Prostate gland (tissue), 2 donors: Measurements from ENCODE around the gene MCCD1. TPM values are rescaled to one million over a fixed set of nuclear protein-coding genes. Genes with fewer than 3 reads are reported as not detected.

Source experiments
- DNase-seq: peaks from one replicate; pipeline ENCODE4 v3.0.0-alpha.2; 2019; ENCODE audit warnings: low spot score
- H3K27ac ChIP-seq, 2 donors: fragments of 200-600 bp; sonication (generic); 2 replicates each; pipeline ENCODE4 v1.5.1; 2017 to 2019
- H3K27me3 ChIP-seq: fragments of 200-600 bp; sonication (generic); replicated peaks from 2 replicates; pipeline ENCODE4 v1.5.1; 2019; ENCODE audit not compliant: insufficient read depth
- H3K36me3 ChIP-seq, 2 donors: fragments of 200-600 bp; sonication (generic); 1 replicate in 1 of 2; 2 replicates in 1 of 2; pipeline versions ENCODE4 v1.5.1 to v1.8.1; 2017 to 2019
- H3K4me1 ChIP-seq: fragments of 200-600 bp; sonication (generic); replicated peaks from 2 replicates; pipeline ENCODE4 v1.5.1; 2019
- H3K4me3 ChIP-seq, 2 donors: fragments of 200-600 bp; sonication (generic); 2 replicates each; pipeline ENCODE4 v1.5.1; 2017 to 2019
- H3K9me3 ChIP-seq: fragments of 200-600 bp; sonication (generic); 2 replicates; pipeline ENCODE4 v1.5.1; 2017
- POLR2A ChIP-seq: fragments of 450-650 bp; IDR thresholded peaks from one replicate; pipeline ENCODE4 v1.6.1; 2016; ENCODE audit warnings: antibody characterized with exemption, mild to moderate bottlenecking
- POLR2AphosphoS5 ChIP-seq: sonication (generic); formaldehyde crosslinking; IDR thresholded peaks from one replicate; pipeline ENCODE4 v1.6.1; 2017; ENCODE audit warnings: antibody characterized with exemption
- WGBS: methylation state at CpG from one replicate; pipeline ENCODE4 v1.1.5; 2018; 5-methylcytosine and 5-hydroxymethylcytosine counted together
- intact Hi-C: fragments of 100-400 bp; cut with DNase I; formaldehyde crosslinking; loops from one replicate; pipeline ENCODE4 v1.14.2; 2022
- total RNA-seq, 2 donors: library from RNA; depleted of rRNA; stranded (reverse); fragments of >200 nt; gene quantifications; one replicate each; pipeline ENCODE4 v1.1.0, GENCODE V29; 2016
- TF ChIP-seq, protein P1 (sequence below), 4 experiments: fragments of 200-600 bp in 2 of 4; fragments of 450-650 bp in 2 of 4; sonication (generic) in 2 of 4; IDR thresholded peaks; 1 replicate in 3 of 4; 2 replicates in 1 of 4; pipeline ENCODE4 v1.5.1; 2016 to 2019; ENCODE audit warnings: antibody characterized with exemption in 4 of 4, mild to moderate bottlenecking in 2 of 4, moderate library complexity in 2 of 4

MCCD1 gene
- total RNA-seq, 2 donors from 2014 or later = not detected

DNA sequence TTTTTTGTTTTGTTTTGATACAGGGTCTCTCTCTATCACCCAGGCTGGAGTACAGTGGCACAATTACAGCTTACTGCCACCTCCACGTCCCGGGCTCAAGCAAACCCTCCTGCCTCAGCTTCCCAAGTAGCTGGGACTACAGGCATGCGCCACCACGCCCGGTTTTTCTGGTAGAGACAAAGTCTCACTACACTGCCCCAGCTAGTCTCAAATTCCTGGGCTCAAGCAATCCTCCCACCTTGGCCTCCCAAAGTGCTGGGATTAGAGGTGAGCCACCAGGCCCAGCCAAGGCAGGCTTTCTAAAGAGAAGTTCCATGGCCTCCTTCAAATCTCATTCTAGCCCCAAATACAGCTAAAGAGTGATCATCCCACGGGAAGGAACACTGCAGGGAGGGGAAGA, 5.2 kb downstream of the MCCD1 start:
- no peaks in the 10 kb centered on the region for H3K27me3 ChIP-seq
- 91% methylated on average over 6 of the region's 6 CpGs for WGBS
- H3K9me3 ChIP-seq = no peaks in the 10 kb centered on the region
- H3K4me1 ChIP-seq = peaks cover 6% of the 10 kb centered on the region
- intact Hi-C loops = no loop called here
- TF ChIP-seq POLR2AphosphoS5 (no peak), POLR2A (no peak)
- TF ChIP-seq, protein P1, sequence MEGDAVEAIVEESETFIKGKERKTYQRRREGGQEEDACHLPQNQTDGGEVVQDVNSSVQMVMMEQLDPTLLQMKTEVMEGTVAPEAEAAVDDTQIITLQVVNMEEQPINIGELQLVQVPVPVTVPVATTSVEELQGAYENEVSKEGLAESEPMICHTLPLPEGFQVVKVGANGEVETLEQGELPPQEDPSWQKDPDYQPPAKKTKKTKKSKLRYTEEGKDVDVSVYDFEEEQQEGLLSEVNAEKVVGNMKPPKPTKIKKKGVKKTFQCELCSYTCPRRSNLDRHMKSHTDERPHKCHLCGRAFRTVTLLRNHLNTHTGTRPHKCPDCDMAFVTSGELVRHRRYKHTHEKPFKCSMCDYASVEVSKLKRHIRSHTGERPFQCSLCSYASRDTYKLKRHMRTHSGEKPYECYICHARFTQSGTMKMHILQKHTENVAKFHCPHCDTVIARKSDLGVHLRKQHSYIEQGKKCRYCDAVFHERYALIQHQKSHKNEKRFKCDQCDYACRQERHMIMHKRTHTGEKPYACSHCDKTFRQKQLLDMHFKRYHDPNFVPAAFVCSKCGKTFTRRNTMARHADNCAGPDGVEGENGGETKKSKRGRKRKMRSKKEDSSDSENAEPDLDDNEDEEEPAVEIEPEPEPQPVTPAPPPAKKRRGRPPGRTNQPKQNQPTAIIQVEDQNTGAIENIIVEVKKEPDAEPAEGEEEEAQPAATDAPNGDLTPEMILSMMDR (IDR thresholded peaks at IDR 0.05) = no peak
- no peak overlapping the region for H3K4me3 ChIP-seq
- peaks cover 15 to 41% of the 10 kb centered on the region in 2 donors for H3K36me3 ChIP-seq
- H3K27ac ChIP-seq = no peak overlapping the region
- no peak for DNase-seq

DNA sequence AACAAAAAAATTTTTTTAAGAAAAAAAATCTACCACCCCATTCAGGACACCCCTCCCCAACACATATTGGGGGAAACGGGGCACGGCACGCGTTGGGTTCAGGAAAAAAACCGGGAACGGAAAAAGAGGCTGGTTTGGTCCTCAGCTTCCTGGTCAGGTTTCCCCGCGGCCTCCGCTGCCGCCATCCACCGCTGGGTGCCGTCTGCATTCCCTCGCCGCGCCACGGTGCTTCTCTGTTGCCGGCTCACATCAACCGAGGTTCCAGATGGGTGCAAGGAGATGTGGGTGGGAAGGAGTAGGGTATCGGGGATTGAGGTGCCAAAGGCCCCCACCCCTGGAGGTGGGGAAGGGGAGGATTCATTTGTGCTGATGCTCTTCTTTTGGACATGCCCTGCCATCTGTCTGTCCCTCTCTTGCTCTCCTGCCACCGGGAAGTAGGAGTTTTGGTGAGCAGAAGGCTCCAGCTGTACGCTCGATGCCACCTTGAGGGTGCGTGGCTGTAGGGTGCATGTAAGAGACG, 5.8 kb downstream of the MCCD1 start:
- Histone ChIP-seq H3K4me1 (peaks cover 10% of the 10 kb centered on the region), H3K36me3 (peaks cover 15 to 41% of the 10 kb centered on the region in 2 donors), H3K4me3 (no peak overlapping the region), H3K9me3 (no peaks in the 10 kb centered on the region), H3K27me3 (no peaks in the 10 kb centered on the region), H3K27ac (no peak overlapping the region)
- DNase-seq = no peak
- 88% methylated on average over 24 of the region's 24 CpGs for WGBS
- TF ChIP-seq, protein P1 (IDR thresholded peaks at IDR 0.05) = no peak
- TF ChIP-seq POLR2A = no peak
- no peak for TF ChIP-seq POLR2AphosphoS5
- intact Hi-C loops = no loop called here

DNA sequence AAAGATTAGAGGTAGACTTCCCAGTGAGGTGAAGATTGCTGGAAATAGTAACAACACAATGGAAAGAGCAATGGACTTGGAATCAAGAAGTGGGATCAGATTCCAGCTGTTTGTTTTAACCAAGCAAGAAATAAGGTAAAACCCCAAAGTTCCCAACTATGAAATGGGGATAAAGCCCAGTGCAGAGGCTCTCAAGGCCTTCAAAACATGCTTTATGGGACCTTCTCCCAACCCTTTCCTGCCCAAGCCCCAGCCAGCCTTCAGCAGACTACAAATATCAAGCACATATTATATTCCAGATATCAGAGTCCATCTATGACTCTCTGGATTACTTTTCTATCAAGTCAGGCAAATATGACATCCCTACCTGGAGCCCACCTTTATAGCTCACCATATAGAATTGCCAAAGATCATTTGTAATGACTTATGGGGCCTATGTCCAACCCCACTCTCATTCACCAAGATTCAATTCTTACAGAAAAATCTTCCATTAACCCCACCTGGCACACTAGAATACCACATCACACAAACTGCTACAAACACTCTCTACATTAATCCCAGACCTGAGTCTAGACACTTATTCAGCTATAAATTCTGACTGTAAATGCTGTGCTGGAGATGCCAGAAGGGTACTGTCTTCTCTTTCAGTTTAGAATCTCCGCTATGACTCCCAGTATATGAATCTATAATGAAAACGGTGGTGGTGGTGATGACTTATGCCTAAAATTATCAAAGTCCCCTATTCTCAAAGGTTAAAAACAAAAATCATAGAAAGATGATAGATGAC, 7.0 kb downstream of the MCCD1 start:
- Histone ChIP-seq H3K4me3 (no peak overlapping the region), H3K9me3 (no peaks in the 10 kb centered on the region), H3K4me1 (peaks cover 21% of the 10 kb centered on the region), H3K27me3 (no peaks in the 10 kb centered on the region), H3K36me3 (peaks cover 13 to 40% of the 10 kb centered on the region in 2 donors), H3K27ac (no peak overlapping the region)
- 41% methylated on average over 2 of the region's 2 CpGs for WGBS
- TF ChIP-seq, protein P1 (IDR thresholded peaks at IDR 0.05) = no peak
- no peak for TF ChIP-seq POLR2A
- TF ChIP-seq POLR2AphosphoS5 = no peak
- DNase-seq = no peak
- intact Hi-C loops = no loop called here

DNA sequence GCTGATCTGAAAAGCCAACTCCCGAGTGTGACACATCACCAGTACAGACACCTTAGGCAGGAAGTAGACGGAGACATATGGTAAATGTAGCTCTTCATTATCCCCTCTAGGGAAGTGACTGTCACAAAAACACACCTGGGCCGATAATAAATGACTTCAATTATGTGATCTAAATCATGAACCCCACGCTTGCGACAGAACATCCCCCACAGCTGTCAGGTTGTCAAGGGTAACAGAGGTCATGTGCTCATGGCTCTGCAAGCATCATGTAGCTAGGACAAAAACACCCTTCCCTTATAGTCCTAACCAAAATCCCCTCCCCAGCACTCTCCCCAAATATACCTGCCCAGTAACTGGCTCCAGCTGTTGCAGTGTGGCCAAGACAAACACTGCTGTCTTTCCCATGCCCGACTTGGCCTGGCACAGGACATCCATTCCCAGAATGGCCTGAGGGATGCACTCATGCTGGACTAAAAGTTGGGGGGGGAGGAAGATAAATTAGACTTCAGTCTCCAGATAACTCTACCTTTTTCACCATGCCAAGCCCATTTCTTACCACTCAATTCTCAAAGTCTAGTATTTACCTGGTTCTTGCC, 10.1 kb downstream of the MCCD1 start:
- Histone ChIP-seq H3K4me3 (no peak overlapping the region), H3K27ac (no peak overlapping the region), H3K9me3 (no peaks in the 10 kb centered on the region), H3K36me3 (peaks cover 3 to 28% of the 10 kb centered on the region in 2 donors), H3K4me1 (peaks cover 21% of the 10 kb centered on the region), H3K27me3 (no peaks in the 10 kb centered on the region)
- WGBS = 42% methylated on average over 6 of the region's 6 CpGs
- intact Hi-C loops = no loop called here
- TF ChIP-seq POLR2AphosphoS5 (no peak), POLR2A (no peak)
- TF ChIP-seq, protein P1 (IDR thresholded peaks at IDR 0.05) = no peak
- DNase-seq = no peak
